ENCODE data around the gene KCNK7. TPM values are rescaled to one million over a fixed set of nuclear protein-coding genes. Genes with fewer than 3 reads are reported as not detected.

KCNK7 gene
- polyA plus RNA-seq, 1 of the 3 experiments (the other 2 are of a cell fraction): 0.58 TPM

GRCh38 chr11:65609229-65609628 is 13.6 kb upstream of the KCNK7 start:
- Histone ChIP-seq H4K20me1 (ENCODE audit: insufficient read depth) (peaks cover 30% of the 10 kb centered on the region), H3F3A (replicated peaks; ENCODE audit: insufficient read depth) (no peaks in the 10 kb centered on the region), H3K27ac (ENCODE audit: low read depth in 2 of 2, low read length in 1 of 2) (no peak overlapping the region), H3K9me2 (no peaks in the 10 kb centered on the region), H3K4me3 (ENCODE audit: low read depth in 2 of 2, low read length in 1 of 2) (no peak overlapping the region), H3K79me2 (ENCODE audit: insufficient read depth) (peaks cover 64% of the 10 kb centered on the region), H3K9me3 (no peaks in the 10 kb centered on the region), H3K4me2 (no peak overlapping the region), H2AFZ (ENCODE audit: low read depth) (no peak overlapping the region), H3K36me3 (replicated peaks in 1 of 2; ENCODE audit: control insufficient read depth in 1 of 2, insufficient read depth in 2 of 2, low read length in 1 of 2) (peaks cover 12 to 35% of the 10 kb centered on the region in 2 experiments), H3K27me3 (ENCODE audit: insufficient read depth) (no peaks in the 10 kb centered on the region), H3K4me1 (ENCODE audit: control insufficient read depth in 1 of 2, insufficient read depth in 2 of 2, low read depth in 1 of 2, low read length in 1 of 2) (peaks cover 25 to 35% of the 10 kb centered on the region in 2 experiments; a peak in 3 of 4 replicates), H3K9ac (no peak overlapping the region)
- TF ChIP-seq FOXJ3 (CRISPR knock-in tag; IDR thresholded peaks at IDR 0.05): no peak
- no peak for TF ChIP-seq EP300 (IDR thresholded peaks at IDR 0.05; ENCODE audit: borderline replicate concordance in 1 of 2, low read depth in 1 of 2, low read length in 1 of 2)
- no peak for TF ChIP-seq ZBTB33 (IDR thresholded peaks at IDR 0.05; ENCODE audit: borderline replicate concordance, low read depth)
- no peak for TF ChIP-seq JUND (IDR thresholded peaks at IDR 0.05)
- TF ChIP-seq NRF1 (IDR thresholded peaks at IDR 0.05; ENCODE audit: low read depth, low read length): no peak
- TF ChIP-seq FOSL2 (IDR thresholded peaks at IDR 0.05; ENCODE audit: borderline replicate concordance, low read depth): no peak
- no peak for TF ChIP-seq PBX3 (IDR thresholded peaks at IDR 0.05)
- no peak for DNase-seq
- CTCF ChIA-PET: interaction anchor here (1.1 to 3.8 kb wide), 5 partner anchors 15 to 69 kb away, joined by 3 to 15 read pairs (median 13); no protein-coding TSS in a partner anchor
- POLR2A ChIA-PET: no interaction called here
- 94% methylated on average over 3 of the region's 3 CpGs for WGBS (ENCODE audit: low lambda C conversion rate)

GRCh38 chr11:65607614-65608426 is 12.2 kb upstream of the KCNK7 start:
- H3K27ac ChIP-seq (ENCODE audit: low read depth in 2 of 2, low read length in 1 of 2): no peak overlapping the region
- peak overlapping the region in 1 of 2 experiments; percentile 33; a peak in 1 of 4 replicates for H3K4me3 ChIP-seq (ENCODE audit: low read depth in 2 of 2, low read length in 1 of 2)
- peaks cover 22 to 28% of the 10 kb centered on the region in 2 experiments; a peak in 3 of 4 replicates for H3K4me1 ChIP-seq (ENCODE audit: control insufficient read depth in 1 of 2, insufficient read depth in 2 of 2, low read depth in 1 of 2, low read length in 1 of 2)
- no peaks in the 10 kb centered on the region for H3K27me3 ChIP-seq (ENCODE audit: insufficient read depth)
- no peaks in the 10 kb centered on the region for H3K9me3 ChIP-seq
- POLR2A ChIA-PET: interaction anchor here (0.6 to 1.6 kb wide), 6 partner anchors 7 to 266 kb away, joined by 3 to 15 read pairs (median 4); partner anchors contain the start of genes KCNK7, NEAT1 and PCNX3
- TF ChIP-seq CHD2 (IDR thresholded peaks at IDR 0.05; ENCODE audit: low read length, partially characterized antibody) (no peak), MAX (IDR thresholded peaks at IDR 0.05; ENCODE audit: low read depth) (no peak), CTCF (IDR thresholded peaks at IDR 0.05) (no peak)
- peak overlapping the region; percentile 45 for H3K4me2 ChIP-seq
- DNase-seq: no peak
- no peaks in the 10 kb centered on the region for H3K9me2 ChIP-seq
- peaks cover 17 to 48% of the 10 kb centered on the region in 2 experiments for H3K36me3 ChIP-seq (replicated peaks in 1 of 2; ENCODE audit: control insufficient read depth in 1 of 2, insufficient read depth in 2 of 2, low read length in 1 of 2)
- H3K9ac ChIP-seq: no peak overlapping the region
- peaks cover 2% of the 10 kb centered on the region for H3F3A ChIP-seq (replicated peaks; ENCODE audit: insufficient read depth)
- CTCF ChIA-PET: interaction anchor here (0.9 to 5.5 kb wide), 7 partner anchors 14 to 67 kb away, joined by 3 to 48 read pairs (median 9); partner anchors contain the start of genes EHBP1L1 and ZNRD2
- WGBS (ENCODE audit: low lambda C conversion rate): 73% methylated on average over 25 of the region's 37 CpGs
- H2AFZ ChIP-seq (ENCODE audit: low read depth): no peak overlapping the region
- H3K79me2 ChIP-seq (ENCODE audit: insufficient read depth): peaks cover 51% of the 10 kb centered on the region
- H4K20me1 ChIP-seq (ENCODE audit: insufficient read depth): peaks cover 30% of the 10 kb centered on the region

Data from SK-N-SH (cell line).